K562 (cell line): ENCODE results near the gene DCPS.

Source experiments
- HDGF ChIP-seq: fragments of 450-650 bp; IDR thresholded peaks from 2 replicates; pipeline ENCODE4 v1.6.1; 2016
- POLR2A ChIP-seq: fragments of 450-650 bp; conservative IDR thresholded peaks from 2 replicates; pipeline ENCODE4 v1.6.1; 2016
- TAF1 ChIP-seq: IDR thresholded peaks from 2 replicates; pipeline ENCODE4 v1.6.1; 2011; ENCODE audit warnings: mild to moderate bottlenecking, low read length, moderate library complexity; ENCODE audit not compliant: insufficient read depth, control insufficient read depth, severe bottlenecking; ENCODE audit errors: extremely low read depth
- ZBTB7A ChIP-seq: IDR thresholded peaks from 2 replicates; pipeline ENCODE4 v1.6.1; 2011; ENCODE audit warnings: low read depth, mild to moderate bottlenecking, low read length, moderate library complexity, borderline replicate concordance; ENCODE audit not compliant: control insufficient read depth
- TF ChIP-seq, protein P1 (sequence below), 3 experiments: IDR thresholded peaks in 2 of 3; conservative IDR thresholded peaks in 1 of 3; 2 replicates each; pipeline ENCODE4 v1.5.1; 2011 to 2012; ENCODE audit warnings: low read length in 3 of 3, mild to moderate bottlenecking in 3 of 3, control low read depth in 2 of 3, improper control_type of control experiment in 1 of 3, inconsistent platforms in 1 of 3, low read depth in 1 of 3, mixed read lengths in 1 of 3, moderate library complexity in 1 of 3; ENCODE audit not compliant: insufficient read depth in 2 of 3
- TF ChIP-seq, protein P2 (sequence below): sonication (generic); formaldehyde crosslinking; IDR thresholded peaks from 2 replicates; pipeline ENCODE4 v1.8.0; 2022; ENCODE audit warnings: mild to moderate bottlenecking, low read depth, missing genetic modification reagents

GRCh38 chr11:126336138-126336541 is 32.3 kb downstream of the DCPS start:
- TF ChIP-seq POLR2A (no peak), TAF1 (no peak), ZBTB7A (no peak), HDGF (no peak)
- TF ChIP-seq, protein P1, sequence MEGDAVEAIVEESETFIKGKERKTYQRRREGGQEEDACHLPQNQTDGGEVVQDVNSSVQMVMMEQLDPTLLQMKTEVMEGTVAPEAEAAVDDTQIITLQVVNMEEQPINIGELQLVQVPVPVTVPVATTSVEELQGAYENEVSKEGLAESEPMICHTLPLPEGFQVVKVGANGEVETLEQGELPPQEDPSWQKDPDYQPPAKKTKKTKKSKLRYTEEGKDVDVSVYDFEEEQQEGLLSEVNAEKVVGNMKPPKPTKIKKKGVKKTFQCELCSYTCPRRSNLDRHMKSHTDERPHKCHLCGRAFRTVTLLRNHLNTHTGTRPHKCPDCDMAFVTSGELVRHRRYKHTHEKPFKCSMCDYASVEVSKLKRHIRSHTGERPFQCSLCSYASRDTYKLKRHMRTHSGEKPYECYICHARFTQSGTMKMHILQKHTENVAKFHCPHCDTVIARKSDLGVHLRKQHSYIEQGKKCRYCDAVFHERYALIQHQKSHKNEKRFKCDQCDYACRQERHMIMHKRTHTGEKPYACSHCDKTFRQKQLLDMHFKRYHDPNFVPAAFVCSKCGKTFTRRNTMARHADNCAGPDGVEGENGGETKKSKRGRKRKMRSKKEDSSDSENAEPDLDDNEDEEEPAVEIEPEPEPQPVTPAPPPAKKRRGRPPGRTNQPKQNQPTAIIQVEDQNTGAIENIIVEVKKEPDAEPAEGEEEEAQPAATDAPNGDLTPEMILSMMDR (IDR thresholded peaks at IDR 0.05 in 2 of 3, conservative IDR thresholded peaks at IDR 0.05 in 1 of 3; ENCODE audit: insufficient read depth in 2 of 3, low read depth in 1 of 3, low read length in 3 of 3), result no peak
- TF ChIP-seq, protein P2, sequence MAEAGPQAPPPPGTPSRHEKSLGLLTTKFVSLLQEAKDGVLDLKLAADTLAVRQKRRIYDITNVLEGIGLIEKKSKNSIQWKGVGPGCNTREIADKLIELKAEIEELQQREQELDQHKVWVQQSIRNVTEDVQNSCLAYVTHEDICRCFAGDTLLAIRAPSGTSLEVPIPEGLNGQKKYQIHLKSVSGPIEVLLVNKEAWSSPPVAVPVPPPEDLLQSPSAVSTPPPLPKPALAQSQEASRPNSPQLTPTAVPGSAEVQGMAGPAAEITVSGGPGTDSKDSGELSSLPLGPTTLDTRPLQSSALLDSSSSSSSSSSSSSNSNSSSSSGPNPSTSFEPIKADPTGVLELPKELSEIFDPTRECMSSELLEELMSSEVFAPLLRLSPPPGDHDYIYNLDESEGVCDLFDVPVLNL (CRISPR knock-in tag), result no peak
